BJ (cell line): ENCODE results near the gene DUS1L. TPM values are rescaled to one million over a fixed set of nuclear protein-coding genes. Genes with fewer than 3 reads are reported as not detected.
A peak's percentile ranks its signal among the peaks of the same experiment; 100 is the strongest.

ENCODE experiments used
- CTCF ChIA-PET: fragments of 350-600 bp; formaldehyde crosslinking; extraction: SDS; loops from one replicate; lab custom pipeline; 2021; ENCODE audit warnings: antibody characterized with exemption, inconsistent platforms; lab: Yijun Ruan, JAX
- POLR2A ChIA-PET: fragments of 300-600 bp; sonication (Branson Sonifier 250); formaldehyde crosslinking; extraction: SDS; loops from one replicate; lab custom pipeline; 2021; ENCODE audit warnings: antibody characterized with exemption; lab: Charles Lee
- DNase-seq: peaks from one replicate; pipeline ENCODE4 v3.0.0-alpha.2; 2011; ENCODE audit warnings: low read depth
- H3K27me3 ChIP-seq: 2 replicates; pipeline ENCODE4 v1.6.0; 2011; ENCODE audit warnings: low read length; ENCODE audit not compliant: control insufficient read depth, insufficient read depth
- H3K36me3 ChIP-seq: 2 replicates; pipeline ENCODE4 v1.5.1; 2011; ENCODE audit warnings: low read length; ENCODE audit not compliant: control insufficient read depth, insufficient read depth
- H3K4me3 ChIP-seq: 2 replicates; pipeline ENCODE4 v1.5.1; 2011; ENCODE audit warnings: low read depth, mild to moderate bottlenecking, control low read depth, low read length
- CTCF ChIP-seq: IDR thresholded peaks from 2 replicates; pipeline ENCODE4 v1.5.1; 2011; ENCODE audit warnings: low read depth, mild to moderate bottlenecking, control low read depth, inconsistent platforms, low read length, moderate library complexity; ENCODE audit not compliant: insufficient read depth
- polyA plus RNA-seq: library from polyadenylated mRNA; depleted of rRNA; stranded (reverse); fragments of >200 nt; gene quantifications from 2 replicates; pipeline ENCODE4 v1.2.3, GENCODE V29; 2011

Gene DUS1L
- polyA plus RNA-seq, 1 experiment: 47.6 TPM

DNA sequence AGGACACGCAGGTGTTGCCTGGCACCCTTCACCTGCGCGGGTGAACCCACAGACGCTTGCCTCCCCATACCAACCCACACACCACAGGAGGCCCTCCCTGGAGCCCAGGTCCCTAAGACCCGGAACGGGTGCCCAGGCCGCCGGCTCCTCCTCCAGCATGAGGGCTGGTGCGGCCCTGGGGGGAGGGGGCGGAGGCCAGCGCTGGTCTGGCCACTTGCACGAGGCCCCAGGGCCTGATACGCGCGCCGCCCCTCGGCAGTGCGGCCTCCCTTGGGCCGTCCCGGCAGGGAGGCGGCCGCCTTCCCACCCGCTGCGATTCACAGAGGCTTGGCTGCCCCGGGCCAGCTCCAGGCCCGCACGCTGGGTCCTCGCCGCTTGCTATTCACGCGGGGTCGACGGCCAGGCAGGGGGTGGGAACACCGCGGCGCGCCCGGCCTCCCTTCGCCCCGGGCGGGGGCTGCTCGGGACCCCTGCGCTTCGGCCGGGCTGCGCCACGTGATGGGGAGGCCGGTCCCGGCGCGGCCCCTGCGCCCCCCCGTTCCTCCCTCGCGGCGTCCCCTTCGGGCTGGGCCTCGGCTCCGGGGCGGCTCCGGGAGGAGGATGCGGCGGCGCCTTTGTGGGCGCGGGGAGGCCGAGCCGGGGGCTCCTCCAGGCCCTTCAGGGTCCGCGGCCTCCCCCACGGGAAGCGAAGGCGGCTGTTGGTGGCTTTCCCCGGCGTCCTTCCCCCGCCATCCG lies 31.7 kb upstream of the DUS1L start:
- CTCF ChIA-PET: interaction anchor here (1.8 kb wide), 1 partner anchor 58 kb away, joined by 6 read pairs; no protein-coding TSS in a partner anchor
- DNase-seq: no peak

GRCh38 chr17:82096709-82097183 lies 31.1 kb upstream of the DUS1L start:
- peak overlapping the region; percentile 76 for H3K4me3 ChIP-seq
- TF ChIP-seq CTCF: no peak
- no peaks in the 10 kb centered on the region for H3K27me3 ChIP-seq
- ChIA-PET CTCF (interaction anchor here (1.9 kb wide), 1 partner anchor 66 kb away, joined by 4 read pairs; no protein-coding TSS in a partner anchor), POLR2A (no interaction called here)
- peaks cover 29% of the 10 kb centered on the region for H3K36me3 ChIP-seq
- no peak for DNase-seq

More for the DNA sequence above, 31.7 kb upstream of the DUS1L start:
- Histone ChIP-seq H3K4me3 (peak overlapping the region; percentile 76), H3K27me3 (no peaks in the 10 kb centered on the region), H3K36me3 (peaks cover 23% of the 10 kb centered on the region)
- no peak for TF ChIP-seq CTCF
- POLR2A ChIA-PET: no interaction called here

- Histone ChIP-seq H3K4me3 (peak overlapping the region; percentile 76), H3K27me3 (no peaks in the 10 kb centered on the region), H3K36me3 (peaks cover 34% of the 10 kb centered on the region)
- TF ChIP-seq CTCF: no peak
- ChIA-PET CTCF (interaction anchor here (1.9 kb wide), 1 partner anchor 66 kb away, joined by 4 read pairs; no protein-coding TSS in a partner anchor), POLR2A (no interaction called here)
- DNase-seq: no peak
These were observed 30.4 kb upstream of the DUS1L start for GRCh38 chr17:82095777-82096708.

DNA sequence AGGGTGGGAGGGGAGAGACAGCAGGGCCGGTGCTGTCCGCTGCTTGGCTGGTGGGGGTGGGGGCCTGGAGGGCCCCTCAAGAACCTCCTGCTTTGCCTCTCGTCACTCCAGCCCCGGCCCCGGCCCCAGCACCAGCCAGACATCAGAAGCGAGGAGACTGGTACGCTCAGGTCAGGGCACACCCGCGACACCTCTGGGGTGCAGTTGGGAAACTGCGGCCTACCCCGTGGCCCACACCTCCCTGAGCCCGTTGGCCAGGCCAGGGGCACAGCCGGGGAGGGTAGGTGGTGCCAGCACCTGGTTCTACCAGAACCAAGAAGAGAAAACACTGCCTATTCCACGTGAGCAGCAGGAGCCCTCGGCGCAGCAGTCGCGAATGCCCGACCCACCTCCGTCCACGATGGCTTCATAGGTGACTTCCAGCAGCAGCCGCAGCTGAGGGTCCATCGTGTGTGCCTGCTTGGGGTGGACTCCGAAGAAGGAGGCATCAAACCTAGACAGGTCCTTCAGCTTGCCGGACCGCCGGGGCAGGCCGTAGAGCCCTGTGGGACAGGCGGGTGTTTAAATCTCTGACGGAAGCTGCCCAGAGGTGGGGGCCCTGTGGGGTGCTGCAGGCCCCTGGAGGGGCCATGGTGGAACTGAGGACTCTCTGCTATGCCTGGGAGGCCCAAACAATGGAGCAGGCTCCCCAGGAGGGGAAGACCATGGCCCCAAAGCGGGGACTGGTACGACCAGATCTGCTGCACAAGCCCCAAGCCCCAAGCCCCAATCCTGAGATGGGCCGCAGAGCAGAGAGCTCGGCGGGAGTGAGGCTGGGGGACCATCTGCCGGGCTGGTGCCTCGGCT lies 29.6 kb upstream of the DUS1L start:
- TF ChIP-seq CTCF: no peak
- Histone ChIP-seq H3K36me3 (peaks cover 40% of the 10 kb centered on the region), H3K4me3 (no peak overlapping the region), H3K27me3 (no peaks in the 10 kb centered on the region)
- no peak for DNase-seq
- ChIA-PET CTCF (interaction anchor here (1.9 kb wide), 1 partner anchor 65 kb away, joined by 4 read pairs; no protein-coding TSS in a partner anchor), POLR2A (no interaction called here)
